ENCODE data around the gene LACTB.

- TF ChIP-seq YY1 (tag by site-specific recombination; IDR thresholded peaks at IDR 0.05): no peak
- TF ChIP-seq ZNF292 (tag by site-specific recombination; IDR thresholded peaks at IDR 0.05; ENCODE audit: borderline replicate concordance, low read depth): no peak
- TF ChIP-seq ZNF24 (tag by site-specific recombination; IDR thresholded peaks at IDR 0.05): no peak
- no peak for TF ChIP-seq CTCF (tag by site-specific recombination; IDR thresholded peaks at IDR 0.05)
- TF ChIP-seq PBX3 (CRISPR knock-in tag; IDR thresholded peaks at IDR 0.05): no peak
- no peak for TF ChIP-seq ZNF510 (tag by site-specific recombination; IDR thresholded peaks at IDR 0.05; ENCODE audit: insufficient replicate concordance)
- TF ChIP-seq REST (tag by site-specific recombination; IDR thresholded peaks at IDR 0.05): no peak
- TF ChIP-seq HOXA7 (CRISPR knock-in tag; IDR thresholded peaks at IDR 0.05; ENCODE audit: borderline replicate concordance): no peak
- no peak for TF ChIP-seq PRDM10 (tag by site-specific recombination; IDR thresholded peaks at IDR 0.05)
- no peak for TF ChIP-seq YY2 (tag by site-specific recombination; IDR thresholded peaks at IDR 0.05)
- TF ChIP-seq ZFHX2 (tag by site-specific recombination; conservative IDR thresholded peaks at IDR 0.05): no peak
- TF ChIP-seq ZNF280D (tag by site-specific recombination; IDR thresholded peaks at IDR 0.05): no peak
- no peak for TF ChIP-seq MYNN (tag by site-specific recombination; IDR thresholded peaks at IDR 0.05; ENCODE audit: borderline replicate concordance)
- no peak for TF ChIP-seq ZNF555 (tag by site-specific recombination; conservative IDR thresholded peaks at IDR 0.05)
Observed at GRCh38 chr15:63075015-63075983, 46.4 kb upstream of the LACTB start.
